Measurements from ENCODE around the gene RTTN.

The RTTN gene

DNA sequence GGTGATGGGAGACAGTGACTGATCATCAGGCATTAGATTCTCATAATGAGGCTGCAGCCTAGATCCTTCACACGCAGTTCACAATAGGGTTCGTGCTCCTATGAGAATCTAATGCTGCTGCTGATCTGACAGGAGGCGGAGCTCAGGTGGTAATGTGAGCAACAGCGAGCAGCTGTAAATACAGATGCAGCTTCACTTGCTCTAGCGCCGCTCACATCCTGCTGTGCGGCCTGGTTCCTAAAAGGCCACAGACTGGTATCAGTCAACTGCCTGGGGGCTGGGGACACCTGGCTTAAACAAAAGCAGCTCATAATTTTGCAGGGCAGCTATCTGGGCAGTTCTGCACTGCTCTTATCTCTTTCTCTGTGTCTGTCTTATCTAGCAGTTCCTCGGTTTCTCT, 237.4 kb downstream of the RTTN start:
- no peak for DNase-seq

DNA sequence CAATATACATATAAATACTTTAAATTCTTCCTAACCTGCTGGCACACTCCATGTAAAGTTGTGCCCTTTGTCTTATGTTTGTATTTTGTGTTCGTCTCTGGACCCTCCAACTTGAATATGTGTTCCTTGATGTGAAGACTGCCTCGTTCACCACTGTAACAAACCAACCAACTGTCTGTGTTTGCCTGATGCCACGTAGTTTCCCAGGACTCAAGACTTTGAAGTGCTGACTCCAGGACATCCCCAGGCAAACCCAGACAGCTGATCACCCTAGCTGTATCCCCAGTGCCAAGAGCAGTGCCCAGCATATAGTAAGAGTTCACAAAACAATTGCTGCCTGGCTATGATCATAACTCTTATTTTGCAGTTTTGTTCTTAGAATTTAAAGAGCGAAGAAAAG, 242.3 kb downstream of the RTTN start:
- no peak for DNase-seq

DNA sequence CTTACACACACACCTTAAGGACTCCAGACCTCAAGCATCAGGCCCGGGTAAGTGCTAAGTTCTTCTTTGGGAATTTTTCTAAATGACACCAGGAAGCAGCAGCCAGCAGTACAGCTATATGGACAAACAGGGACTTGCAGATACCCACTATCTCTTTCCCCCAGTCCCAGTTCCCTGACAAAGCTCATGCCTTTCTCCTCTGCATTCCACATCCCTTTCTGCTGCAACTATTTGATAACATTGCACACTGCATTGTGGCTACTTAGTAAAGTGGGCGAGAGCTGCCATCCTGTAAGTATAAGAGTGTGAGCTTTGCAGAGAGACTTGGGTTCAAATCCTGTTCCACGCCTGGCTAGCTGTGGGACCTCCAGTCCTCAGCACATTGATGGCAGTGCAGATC, 243.8 kb downstream of the RTTN start:
- no peak for DNase-seq

DNA sequence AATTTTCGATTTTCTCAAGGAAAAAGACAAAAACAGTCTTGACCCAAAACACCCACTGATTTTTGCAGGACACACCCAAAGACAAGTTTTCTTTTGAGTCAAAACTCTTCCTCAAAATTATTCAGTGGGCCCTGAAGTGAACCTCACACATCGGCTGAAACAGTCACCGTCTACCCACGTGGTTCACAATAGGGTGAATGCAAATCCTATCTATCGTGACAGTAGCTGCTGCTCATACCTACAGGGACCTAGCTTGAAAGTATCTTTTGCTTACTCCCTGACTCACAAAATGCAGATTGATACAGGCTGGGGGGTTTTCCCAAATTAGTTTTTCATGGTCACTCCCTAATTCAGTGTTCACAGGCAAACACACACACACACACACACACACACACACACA, 247.1 kb downstream of the RTTN start:
- no peak for DNase-seq

DNA sequence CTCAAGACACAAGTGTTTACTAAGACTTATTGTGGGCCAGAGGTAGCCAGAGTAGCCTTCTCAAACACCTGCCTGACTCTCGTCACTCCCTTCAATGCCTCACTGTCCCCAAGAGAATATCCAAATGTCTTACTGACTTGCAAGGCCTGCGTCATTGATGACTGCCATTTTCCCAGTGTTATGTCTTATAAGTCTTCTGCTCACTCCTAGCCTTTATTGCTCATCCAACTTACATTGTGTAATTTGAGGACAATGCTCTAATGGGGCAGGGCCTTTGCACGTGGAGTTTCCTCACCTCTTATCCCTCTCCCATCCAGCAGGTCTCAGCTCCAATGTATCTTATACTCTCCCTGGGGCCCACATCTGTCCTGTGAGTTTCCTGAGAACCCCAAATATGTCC, 247.7 kb downstream of the RTTN start:
- DNase-seq = no peak

DNA sequence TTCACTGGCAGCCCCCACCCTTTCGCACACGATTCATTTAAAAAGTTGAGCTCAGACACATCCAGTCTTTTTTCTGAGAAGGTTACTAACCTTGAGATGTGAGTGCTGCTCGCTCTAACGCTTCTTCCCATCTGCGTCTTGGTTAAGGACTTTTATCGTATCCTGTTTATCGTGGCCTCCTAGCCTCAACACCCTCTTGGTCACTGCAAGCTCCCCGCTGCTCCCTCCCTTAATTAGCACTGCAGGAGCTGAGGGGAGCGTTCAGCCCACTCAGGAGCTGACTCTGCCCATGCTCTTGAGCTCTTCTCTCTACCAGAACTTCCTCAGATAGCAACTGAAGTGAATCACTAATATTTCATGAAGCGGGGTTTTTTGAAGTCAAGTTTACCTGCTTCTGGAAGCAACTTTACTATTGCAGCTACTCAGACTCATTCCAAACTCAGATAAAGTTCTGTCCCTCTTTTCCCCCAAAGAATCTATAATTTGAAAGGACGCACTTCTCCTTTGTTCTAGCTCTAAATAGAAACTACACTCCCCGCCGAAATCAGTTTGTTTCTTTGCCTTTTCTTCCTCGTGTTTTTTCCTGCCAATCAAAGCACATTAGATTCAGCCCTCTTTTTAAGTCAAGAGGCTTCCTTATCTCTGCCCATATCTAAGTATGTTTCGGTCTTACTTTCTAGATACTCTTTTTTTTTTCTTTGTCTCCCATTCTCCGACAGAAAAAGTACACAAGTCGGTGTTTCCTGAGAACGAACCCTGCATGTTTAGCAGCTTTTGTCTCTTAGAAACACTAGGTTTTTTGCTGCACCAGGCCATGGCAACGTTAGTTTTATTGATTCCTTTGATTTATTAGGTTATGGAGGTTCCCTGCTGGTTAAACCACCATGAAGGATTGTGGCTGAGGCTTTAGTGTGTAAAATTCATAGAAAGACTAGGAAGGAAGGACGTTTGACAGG, 248.5 kb downstream of the RTTN start:
- no peak for DNase-seq

DNA sequence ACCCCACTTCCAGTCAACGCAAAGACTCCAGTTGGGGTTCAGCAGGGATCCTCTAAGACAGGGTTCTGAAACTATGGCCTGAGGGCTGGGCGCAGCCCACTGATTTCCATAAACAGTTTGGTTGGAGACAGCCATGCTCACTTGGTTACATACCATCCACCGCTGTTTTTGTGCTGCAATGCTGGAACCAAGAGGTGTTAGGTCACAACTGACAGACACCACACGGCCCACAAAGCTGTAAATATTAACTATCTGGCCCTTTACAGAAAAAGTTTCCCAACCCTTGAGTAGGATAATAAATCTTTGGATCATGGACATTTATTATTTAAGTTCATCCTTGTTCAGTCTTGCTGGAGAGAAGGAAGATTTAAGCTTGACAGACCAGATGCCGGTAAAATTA, 249.4 kb downstream of the RTTN start:
- no peak for DNase-seq

DNA sequence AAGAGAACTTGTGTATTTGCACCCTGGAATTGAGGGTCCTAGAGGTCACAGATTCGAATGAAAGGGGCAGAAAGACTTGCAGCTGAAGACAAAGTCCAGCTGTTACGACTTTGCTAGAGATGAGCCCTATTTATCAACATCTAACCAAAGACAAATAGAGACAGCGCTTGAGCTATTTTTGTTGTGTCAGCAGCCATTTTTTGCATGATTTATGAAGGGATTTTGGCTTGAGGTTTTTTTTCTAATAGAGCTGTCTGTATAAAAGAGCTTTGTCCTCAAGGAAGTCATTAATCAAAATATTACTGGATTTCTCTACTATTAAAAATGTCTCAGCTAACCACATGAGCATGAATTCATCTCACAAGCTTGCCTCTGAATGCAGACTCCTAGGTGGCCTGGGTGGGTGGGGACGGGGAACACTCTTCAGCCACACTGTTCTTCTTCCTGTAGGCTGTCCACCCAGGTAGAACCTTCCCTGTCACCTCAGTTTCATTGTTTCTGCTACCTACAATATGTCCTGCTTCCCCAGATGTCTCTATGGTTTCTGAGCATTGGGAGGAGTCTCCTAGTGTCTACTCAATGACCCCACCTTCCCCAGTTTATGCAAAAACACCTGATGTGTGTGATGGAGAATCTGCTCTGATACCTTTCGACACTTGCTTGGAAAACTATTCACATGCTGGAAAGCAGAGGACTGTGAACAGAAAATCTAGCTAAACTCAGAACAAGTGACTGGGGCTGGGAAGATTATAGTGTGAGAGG, 250.6 kb downstream of the RTTN start:
- no peak for DNase-seq

DNA sequence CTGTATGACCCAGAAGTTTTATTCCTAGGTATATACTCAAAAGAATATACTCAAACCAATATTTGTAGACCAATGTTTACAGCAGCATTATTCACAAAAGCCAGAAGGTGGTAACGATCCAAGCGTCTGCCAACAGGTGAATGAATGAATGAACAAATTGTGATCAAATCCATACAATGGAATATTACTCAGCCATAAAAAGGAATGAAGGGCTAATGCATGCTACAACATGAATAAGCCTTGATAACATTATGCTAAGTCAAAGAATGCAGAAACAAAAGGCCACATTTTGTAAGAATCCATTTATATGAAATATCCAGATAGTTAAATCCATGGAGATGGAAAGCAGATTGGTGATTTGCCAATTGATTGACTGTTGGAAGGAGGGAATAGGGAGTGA, 252.3 kb downstream of the RTTN start:
- DNase-seq = no peak

Data from activated T-cell treated with anti-CD3 and anti-CD28 coated beads for 4 hours (primary cell).